IMR-90 (cell line): ENCODE results near the gene ATF7IP2. TPM values are rescaled to one million over a fixed set of nuclear protein-coding genes. Genes with fewer than 3 reads are reported as not detected.

Experiments
- ATAC-seq: fragments of 200-7000 bp; cut with Tn5 transposase; 2 replicates; pipeline ENCODE4 v1.9.1; 2020; ENCODE audit warnings: low read depth, mild to moderate bottlenecking, moderate library complexity
- BruUV-seq: library from RNA; stranded (reverse); fragments of 400-500 nt; replicated peaks from 2 replicates; lab custom pipeline; 2021; lab: Mats Ljungman, UMichigan
- CTCF ChIA-PET: fragments of 300-600 bp; formaldehyde crosslinking; extraction: SDS; loops from one replicate; lab custom pipeline; 2021; ENCODE audit warnings: antibody characterized with exemption; lab: Yijun Ruan, JAX
- POLR2A ChIA-PET: fragments of 300-600 bp; sonication (Branson Sonifier 250); formaldehyde crosslinking; loops from one replicate; lab custom pipeline; 2022; ENCODE audit warnings: antibody characterized with exemption; ENCODE audit not compliant: unreplicated experiment; lab: Charles Lee
- DNase-seq: peaks from one replicate; pipeline ENCODE4 v3.0.0; 2013
- H2AFZ ChIP-seq: replicated peaks from 2 replicates; pipeline ENCODE3; 2013; ENCODE audit warnings: low read length, mild to moderate bottlenecking; ENCODE audit not compliant: poor library complexity
- H2AK5ac ChIP-seq: 2 replicates; pipeline ENCODE4 v1.6.1; 2013; ENCODE audit warnings: low read depth, low read length, inconsistent platforms
- H2AK9ac ChIP-seq: replicated peaks from 2 replicates; pipeline ENCODE3; 2013; ENCODE audit warnings: mild to moderate bottlenecking, low read depth, low read length, moderate library complexity; ENCODE audit not compliant: poor library complexity
- H2BK120ac ChIP-seq: 2 replicates; pipeline ENCODE4 v1.6.1; 2013; ENCODE audit warnings: low read depth, low read length, inconsistent platforms
- H2BK15ac ChIP-seq: 3 replicates; pipeline ENCODE4 v1.6.1; 2013; ENCODE audit warnings: low read depth, low read length, inconsistent platforms
- H2BK20ac ChIP-seq: 2 replicates; pipeline ENCODE4 v1.6.1; 2013; ENCODE audit warnings: low read depth, mild to moderate bottlenecking, inconsistent platforms, low read length, moderate library complexity
- H2BK5ac ChIP-seq: 2 replicates; pipeline ENCODE4 v1.6.1; 2013; ENCODE audit warnings: mild to moderate bottlenecking, low read depth, low read length, inconsistent platforms; ENCODE audit not compliant: poor library complexity, severe bottlenecking
- H3K14ac ChIP-seq: replicated peaks from 2 replicates; pipeline ENCODE4 v1.6.1; 2013; ENCODE audit warnings: low read depth, low read length, inconsistent platforms
- H3K18ac ChIP-seq: 2 replicates; pipeline ENCODE4 v1.6.1; 2013; ENCODE audit warnings: low read depth, low read length, control low read depth
- H3K23ac ChIP-seq: 2 replicates; pipeline ENCODE4 v1.6.1; 2013; ENCODE audit warnings: low read depth, low read length, inconsistent platforms
- H3K27ac ChIP-seq: 2 replicates; pipeline ENCODE4 v1.5.1; 2013; ENCODE audit warnings: mild to moderate bottlenecking, control low read depth, low read length; ENCODE audit not compliant: insufficient read depth
- H3K27me3 ChIP-seq: 2 replicates; pipeline ENCODE4 v1.6.1; 2013; ENCODE audit warnings: low read length; ENCODE audit not compliant: control insufficient read depth, insufficient read depth
- H3K36me3 ChIP-seq: 2 replicates; pipeline ENCODE4 v1.6.1; 2013; ENCODE audit warnings: low read length, mixed read lengths; ENCODE audit not compliant: control insufficient read depth, insufficient read depth
- H3K4ac ChIP-seq: 2 replicates; pipeline ENCODE4 v1.6.1; 2013; ENCODE audit warnings: low read depth, low read length, inconsistent platforms
- H3K4me1 ChIP-seq: 2 replicates; pipeline ENCODE4 v1.6.1; 2013; ENCODE audit warnings: low read length, mixed read lengths; ENCODE audit not compliant: control insufficient read depth, insufficient read depth
- H3K4me2 ChIP-seq: 2 replicates; pipeline ENCODE4 v1.6.1; 2013; ENCODE audit warnings: low read depth, mild to moderate bottlenecking, control low read depth, low read length, moderate library complexity
- H3K4me3 ChIP-seq: 2 replicates; pipeline ENCODE4 v1.5.1; 2013; ENCODE audit warnings: low read depth, mild to moderate bottlenecking, control low read depth, low read length, moderate library complexity; ENCODE audit not compliant: insufficient read depth
- H3K56ac ChIP-seq: 2 replicates; pipeline ENCODE4 v1.6.1; 2013; ENCODE audit warnings: low read length, inconsistent platforms; ENCODE audit not compliant: insufficient read depth; ENCODE audit errors: extremely low read depth
- H3K79me1 ChIP-seq, 2 experiments: 2 replicates each; pipeline ENCODE4 v1.6.1; 2013; ENCODE audit warnings: low read length in 2 of 2, inconsistent platforms in 1 of 2, low read depth in 1 of 2
- H3K9ac ChIP-seq: 2 replicates; pipeline ENCODE4 v1.6.1; 2013; ENCODE audit warnings: low read depth, low read length, control low read depth
- H3K9me1 ChIP-seq: 2 replicates; pipeline ENCODE4 v1.6.1; 2013; ENCODE audit warnings: low read length, inconsistent platforms; ENCODE audit not compliant: insufficient read depth
- H3K9me3 ChIP-seq: 2 replicates; pipeline ENCODE4 v1.6.1; 2013; ENCODE audit warnings: low read length; ENCODE audit not compliant: control insufficient read depth, insufficient read depth
- H4K20me1 ChIP-seq: 2 replicates; pipeline ENCODE4 v1.6.1; 2013; ENCODE audit warnings: low read length, inconsistent platforms; ENCODE audit not compliant: insufficient read depth
- H4K5ac ChIP-seq: 2 replicates; pipeline ENCODE4 v1.6.1; 2013; ENCODE audit warnings: mild to moderate bottlenecking, low read depth, low read length, control low read depth
- H4K8ac ChIP-seq, 2 experiments: 2 replicates each; pipeline ENCODE4 v1.6.1; 2013; ENCODE audit warnings: low read depth in 2 of 2, low read length in 2 of 2, control low read depth in 1 of 2, inconsistent platforms in 1 of 2
- H4K91ac ChIP-seq: 2 replicates; pipeline ENCODE4 v1.6.1; 2013; ENCODE audit warnings: low read depth, low read length, inconsistent platforms; ENCODE audit not compliant: insufficient read depth
- BHLHE40 ChIP-seq: fragments of 150-350 bp; IDR thresholded peaks from 2 replicates; pipeline ENCODE4 v1.6.1; 2016; ENCODE audit warnings: mild to moderate bottlenecking, low read depth, low read length
- CEBPB ChIP-seq: IDR thresholded peaks from 2 replicates; pipeline ENCODE4 v1.6.1; 2012; ENCODE audit warnings: low read depth, low read length, improper control_type of control experiment
- CHD1 ChIP-seq: IDR thresholded peaks from 2 replicates; pipeline ENCODE4 v1.6.1; 2012; ENCODE audit warnings: low read depth, low read length, improper control_type of control experiment
- FOS ChIP-seq: fragments of 150-350 bp; IDR thresholded peaks from 2 replicates; pipeline ENCODE4 v1.6.1; 2016; ENCODE audit warnings: low read depth, low read length
- MAFK ChIP-seq: IDR thresholded peaks from 2 replicates; pipeline ENCODE4 v1.6.1; 2012; ENCODE audit warnings: low read depth, low read length, improper control_type of control experiment
- MAZ ChIP-seq: IDR thresholded peaks from 2 replicates; pipeline ENCODE4 v1.6.1; 2012; ENCODE audit warnings: low read depth, mild to moderate bottlenecking, low read length, improper control_type of control experiment, moderate library complexity, borderline replicate concordance
- MXI1 ChIP-seq: IDR thresholded peaks from 2 replicates; pipeline ENCODE4 v1.6.1; 2012; ENCODE audit warnings: low read depth, mild to moderate bottlenecking, low read length, moderate library complexity, borderline replicate concordance
- NFE2L2 ChIP-seq: fragments of 150-350 bp; IDR thresholded peaks from 2 replicates; pipeline ENCODE4 v1.6.1; 2016; ENCODE audit warnings: low read depth, mild to moderate bottlenecking, low read length
- POLR2A ChIP-seq: IDR thresholded peaks from 2 replicates; pipeline ENCODE4 v1.6.1; 2012; ENCODE audit warnings: mild to moderate bottlenecking, low read depth, low read length
- RAD21 ChIP-seq: IDR thresholded peaks from 2 replicates; pipeline ENCODE4 v1.6.1; 2012; ENCODE audit warnings: low read length, improper control_type of control experiment
- RCOR1 ChIP-seq: IDR thresholded peaks from 2 replicates; pipeline ENCODE4 v1.6.1; 2012; ENCODE audit warnings: mild to moderate bottlenecking, low read length, improper control_type of control experiment; ENCODE audit not compliant: insufficient replicate concordance
- RFX5 ChIP-seq: IDR thresholded peaks from 2 replicates; pipeline ENCODE4 v1.8.0; 2012; ENCODE audit warnings: low read depth, mild to moderate bottlenecking, low read length, moderate library complexity
- SMC3 ChIP-seq: fragments of 150-350 bp; IDR thresholded peaks from 2 replicates; pipeline ENCODE4 v1.6.1; 2016; ENCODE audit warnings: low read depth, mild to moderate bottlenecking, antibody characterized with exemption, low read length, moderate library complexity
- WGBS, 2 experiments: methylation state at CpG; one replicate each; pipeline versions ENCODE4 v1.1.5 to v1.1.7; 2013; ENCODE audit warnings: missing lambda C conversion rate in 2 of 2; ENCODE audit not compliant: insufficient read length in 1 of 2; ENCODE audit errors: extremely low coverage in 2 of 2; 5-methylcytosine and 5-hydroxymethylcytosine counted together
- dilution Hi-C: fragments of 300-500 bp; cut with HindIII; formaldehyde crosslinking; loops from one replicate; pipeline ENCODE4 v1.14.3; 2018; ENCODE audit warnings: low sequenced_read_pairs; ENCODE audit not compliant: unreplicated experiment
- in situ Hi-C: fragments of 300-500 bp; cut with MboI; formaldehyde crosslinking; loops from 3 replicates; pipeline ENCODE4 v1.14.3; 2019; ENCODE audit warnings: low sequenced_read_pairs, inconsistent platforms, mixed read lengths
- intact Hi-C: fragments of 100-400 bp; cut with micrococcal nuclease; formaldehyde crosslinking; loops from 2 replicates; pipeline ENCODE4 v1.10.0; 2022
- polyA plus RNA-seq, 3 experiments: library from polyadenylated mRNA; depleted of rRNA; stranded (reverse); fragments of >200 nt; gene quantifications; 2 replicates each; pipeline ENCODE4 v1.2.3, GENCODE V29; 2012; ENCODE audit warnings: low replicate concordance in 1 of 3
- total RNA-seq: library from RNA; depleted of rRNA; stranded (reverse); fragments of >200 nt; gene quantifications from 2 replicates; pipeline ENCODE4 v1.2.3, GENCODE V29; 2012
- TF ChIP-seq, protein P1 (sequence below): fragments of 150-350 bp; IDR thresholded peaks from 2 replicates; pipeline ENCODE4 v1.6.1; 2016; ENCODE audit warnings: low read depth, mild to moderate bottlenecking, low read length, moderate library complexity, borderline replicate concordance
- TF ChIP-seq, protein P2 (sequence below): conservative IDR thresholded peaks from 2 replicates; pipeline ENCODE4 v1.5.1; 2012; ENCODE audit warnings: mild to moderate bottlenecking, low read depth, low read length, improper control_type of control experiment
- TF ChIP-seq, protein P3 (sequence below): fragments of 150-350 bp; IDR thresholded peaks from 2 replicates; pipeline ENCODE4 v1.6.1; 2017; ENCODE audit warnings: mild to moderate bottlenecking, antibody characterized with exemption, low read length, low read depth

ATF7IP2 gene
- total and polyA plus RNA-seq, 2 of the 4 experiments (the other 2 are of a cell fraction), result 2.7 to 3.6 TPM

DNA sequence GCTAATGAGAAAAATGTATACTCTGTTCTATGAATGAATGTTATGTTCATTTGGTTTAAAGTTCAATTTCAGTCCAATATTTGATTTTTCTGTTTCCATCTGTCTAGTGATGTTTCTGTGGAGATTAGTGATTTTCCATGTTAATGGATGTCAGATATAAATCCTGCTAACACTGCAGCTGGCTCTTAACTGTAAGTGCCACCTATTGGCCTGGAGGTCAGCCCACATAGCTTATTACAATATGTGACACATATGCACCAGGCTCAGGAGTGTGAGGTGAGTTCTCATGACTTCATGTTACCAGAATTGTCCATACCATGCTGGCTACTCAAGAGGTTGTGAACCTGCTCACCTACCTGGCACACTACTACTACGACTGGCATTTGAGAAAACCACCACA, 17.1 kb downstream of the ATF7IP2 start:
- Histone ChIP-seq H2BK120ac (no peak overlapping the region), H3K18ac (no peak overlapping the region), H4K91ac (no peak overlapping the region), H2BK5ac (no peak overlapping the region), H3K9me1 (no peaks in the 10 kb centered on the region), H3K56ac (no peak overlapping the region), H3K27me3 (no peaks in the 10 kb centered on the region), H3K36me3 (no peaks in the 10 kb centered on the region), H3K4ac (no peak overlapping the region), H2AK5ac (no peak overlapping the region), H2BK15ac (no peak overlapping the region), H3K23ac (no peak overlapping the region), H3K4me1 (no peaks in the 10 kb centered on the region), H2AFZ (no peak overlapping the region), H4K20me1 (no peaks in the 10 kb centered on the region), H3K27ac (no peak overlapping the region), H2AK9ac (no peak overlapping the region), H3K14ac (no peak overlapping the region), H3K9me3 (peaks cover 9% of the 10 kb centered on the region), H3K79me1 (no peaks in the 10 kb centered on the region), H2BK20ac (no peak overlapping the region), H4K8ac (no peak overlapping the region), H3K4me3 (no peak overlapping the region), H3K4me2 (no peak overlapping the region), H4K5ac (no peak overlapping the region), H3K9ac (no peak overlapping the region)
- no CpG with 5 or more reads among the region's 1 CpG for WGBS, 2 experiments
- intact Hi-C loops, result no loop called here
- DNase-seq, result no peak
- ChIA-PET CTCF (no interaction called here), POLR2A (no interaction called here)
- in situ Hi-C loops, result loop anchor here (10.0 kb wide), 1 partner anchor 62 kb away; no protein-coding TSS in a partner anchor
- no peak for ATAC-seq
- BruUV-seq, result no TSS peak
- dilution Hi-C loops, result no loop called here
- TF ChIP-seq RFX5 (no peak), RAD21 (no peak), NFE2L2 (no peak), MAZ (no peak), FOS (no peak), SMC3 (no peak), RCOR1 (no peak), POLR2A (no peak), MXI1 (no peak), CEBPB (no peak), MAFK (no peak), CHD1 (no peak), BHLHE40 (no peak)
- TF ChIP-seq, protein P1, sequence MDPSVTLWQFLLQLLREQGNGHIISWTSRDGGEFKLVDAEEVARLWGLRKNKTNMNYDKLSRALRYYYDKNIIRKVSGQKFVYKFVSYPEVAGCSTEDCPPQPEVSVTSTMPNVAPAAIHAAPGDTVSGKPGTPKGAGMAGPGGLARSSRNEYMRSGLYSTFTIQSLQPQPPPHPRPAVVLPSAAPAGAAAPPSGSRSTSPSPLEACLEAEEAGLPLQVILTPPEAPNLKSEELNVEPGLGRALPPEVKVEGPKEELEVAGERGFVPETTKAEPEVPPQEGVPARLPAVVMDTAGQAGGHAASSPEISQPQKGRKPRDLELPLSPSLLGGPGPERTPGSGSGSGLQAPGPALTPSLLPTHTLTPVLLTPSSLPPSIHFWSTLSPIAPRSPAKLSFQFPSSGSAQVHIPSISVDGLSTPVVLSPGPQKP, result no peak
- TF ChIP-seq, protein P2, sequence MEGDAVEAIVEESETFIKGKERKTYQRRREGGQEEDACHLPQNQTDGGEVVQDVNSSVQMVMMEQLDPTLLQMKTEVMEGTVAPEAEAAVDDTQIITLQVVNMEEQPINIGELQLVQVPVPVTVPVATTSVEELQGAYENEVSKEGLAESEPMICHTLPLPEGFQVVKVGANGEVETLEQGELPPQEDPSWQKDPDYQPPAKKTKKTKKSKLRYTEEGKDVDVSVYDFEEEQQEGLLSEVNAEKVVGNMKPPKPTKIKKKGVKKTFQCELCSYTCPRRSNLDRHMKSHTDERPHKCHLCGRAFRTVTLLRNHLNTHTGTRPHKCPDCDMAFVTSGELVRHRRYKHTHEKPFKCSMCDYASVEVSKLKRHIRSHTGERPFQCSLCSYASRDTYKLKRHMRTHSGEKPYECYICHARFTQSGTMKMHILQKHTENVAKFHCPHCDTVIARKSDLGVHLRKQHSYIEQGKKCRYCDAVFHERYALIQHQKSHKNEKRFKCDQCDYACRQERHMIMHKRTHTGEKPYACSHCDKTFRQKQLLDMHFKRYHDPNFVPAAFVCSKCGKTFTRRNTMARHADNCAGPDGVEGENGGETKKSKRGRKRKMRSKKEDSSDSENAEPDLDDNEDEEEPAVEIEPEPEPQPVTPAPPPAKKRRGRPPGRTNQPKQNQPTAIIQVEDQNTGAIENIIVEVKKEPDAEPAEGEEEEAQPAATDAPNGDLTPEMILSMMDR, result no peak
- TF ChIP-seq, protein P3, sequence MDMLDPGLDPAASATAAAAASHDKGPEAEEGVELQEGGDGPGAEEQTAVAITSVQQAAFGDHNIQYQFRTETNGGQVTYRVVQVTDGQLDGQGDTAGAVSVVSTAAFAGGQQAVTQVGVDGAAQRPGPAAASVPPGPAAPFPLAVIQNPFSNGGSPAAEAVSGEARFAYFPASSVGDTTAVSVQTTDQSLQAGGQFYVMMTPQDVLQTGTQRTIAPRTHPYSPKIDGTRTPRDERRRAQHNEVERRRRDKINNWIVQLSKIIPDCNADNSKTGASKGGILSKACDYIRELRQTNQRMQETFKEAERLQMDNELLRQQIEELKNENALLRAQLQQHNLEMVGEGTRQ, result no peak
